ENCODE data around the gene KIF2C. TPM values are rescaled to one million over a fixed set of nuclear protein-coding genes. Genes with fewer than 3 reads are reported as not detected.

Gene KIF2C
- polyA plus RNA-seq, 2 of the 4 experiments (the other 2 are of a cell fraction) = 26.9 to 40.5 TPM

GRCh38 chr1:44743211-44743610 lies 3.6 kb downstream of the KIF2C start:
- no peak for DNase-seq (ENCODE audit: low read depth in 1 of 2, low spot score in 1 of 2)
- ChIA-PET CTCF (interaction anchor here (1.3 to 2.6 kb wide), 2 partner anchors 12 to 40 kb away, joined by 3 to 18 read pairs; partner anchors contain the start of gene RNU5D-1), POLR2A (interaction anchor here (1.7 kb wide), 1 partner anchor 32 kb away, joined by 8 read pairs; the partner anchor contains the start of gene RPS8)
- no peak for ATAC-seq
- FAIRE-seq = no peak
- TF ChIP-seq TFCP2L1 (CRISPR knock-in tag; IDR thresholded peaks at IDR 0.05) (no peak), EP300 (IDR thresholded peaks at IDR 0.05) (no peak), CEBPB (IDR thresholded peaks at IDR 0.05) (no peak), ZNF302 (CRISPR knock-in tag; IDR thresholded peaks at IDR 0.05) (no peak), POLR2A (IDR thresholded peaks at IDR 0.05; ENCODE audit: low read length) (no peak), E2F6 (IDR thresholded peaks at IDR 0.05; ENCODE audit: borderline replicate concordance, low read depth) (no peak), SREBF2 (IDR thresholded peaks at IDR 0.05) (no peak), PHF8 (IDR thresholded peaks at IDR 0.05; ENCODE audit: borderline replicate concordance, low read depth) (no peak), RAD21 (conservative IDR thresholded peaks at IDR 0.05 in 1 of 2, IDR thresholded peaks at IDR 0.05 in 1 of 2) (no peak), NFE2L2 (conservative IDR thresholded peaks at IDR 0.05; ENCODE audit: low read length) (no peak), RFX5 (IDR thresholded peaks at IDR 0.05) (no peak), ZSCAN20 (CRISPR knock-in tag; IDR thresholded peaks at IDR 0.05) (no peak), HES2 (IDR thresholded peaks at IDR 0.05) (no peak), RNF2 (IDR thresholded peaks at IDR 0.05; ENCODE audit: borderline replicate concordance, low read depth) (no peak), TP53 (CRISPR knock-in tag; IDR thresholded peaks at IDR 0.05) (no peak), HEYL (CRISPR knock-in tag; IDR thresholded peaks at IDR 0.05) (no peak)
- TF ChIP-seq, protein P1, sequence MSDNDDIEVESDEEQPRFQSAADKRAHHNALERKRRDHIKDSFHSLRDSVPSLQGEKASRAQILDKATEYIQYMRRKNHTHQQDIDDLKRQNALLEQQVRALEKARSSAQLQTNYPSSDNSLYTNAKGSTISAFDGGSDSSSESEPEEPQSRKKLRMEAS (IDR thresholded peaks at IDR 0.05) = no peak
- H3K4me3 ChIP-seq = no peak overlapping the region
- no peak overlapping the region for H3K27ac ChIP-seq
- H3K4me2 ChIP-seq = no peak overlapping the region
- no peaks in the 10 kb centered on the region for H3K9me3 ChIP-seq
- 0 out of 3 replicates have a peak, but pooled peaks cover 9% of the 10 kb centered on the region for H3K4me1 ChIP-seq
- 100% methylated on average over 1 of the region's 1 CpG for WGBS (ENCODE audit: missing lambda C conversion rate)

DNA sequence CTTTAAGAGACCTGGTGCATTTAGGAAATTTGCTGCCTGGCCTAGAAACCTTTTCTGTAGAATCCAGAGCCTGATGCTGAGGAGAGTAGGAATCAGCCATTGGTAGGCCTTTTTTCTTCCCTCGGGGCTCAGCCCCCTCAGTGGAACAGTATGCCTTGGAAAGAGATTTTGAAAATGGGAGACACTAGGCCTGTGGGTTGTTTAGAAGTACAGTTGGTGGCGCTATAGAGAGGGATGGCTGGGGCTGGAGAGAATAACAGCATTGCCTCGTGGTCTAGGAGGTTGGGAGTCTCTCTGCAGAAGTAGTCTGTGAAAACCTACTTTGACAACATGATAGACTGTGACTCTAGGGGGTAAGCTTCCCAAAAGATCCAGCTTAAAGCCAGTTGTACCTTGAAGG lies 8.2 kb downstream of the KIF2C start:
- WGBS (ENCODE audit: missing lambda C conversion rate) = 80% methylated on average over 3 of the region's 3 CpGs
- ATAC-seq (peak in 1 of 2 experiments; percentile 51; a peak in 2 of 6 replicates), DNase-seq (ENCODE audit: low read depth in 1 of 2, low spot score in 1 of 2) (no peak), FAIRE-seq (no peak)
- ChIA-PET POLR2A (interaction anchor here (0.6 kb wide), 1 partner anchor 30 kb away, joined by 3 read pairs; no protein-coding TSS in a partner anchor), CTCF (interaction anchor here (0.5 to 2.0 kb wide), 6 partner anchors 11 to 80 kb away, joined by 3 to 10 read pairs (median 3); partner anchors contain the start of genes PLK3 and RNU5D-1)
- no peak for TF ChIP-seq POLR2AphosphoS2 (conservative IDR thresholded peaks at IDR 0.05; ENCODE audit: low read length)
- TF ChIP-seq ESRRA (IDR thresholded peaks at IDR 0.05; ENCODE audit: borderline replicate concordance, low read length) = no peak
- TF ChIP-seq MYC (IDR thresholded peaks at IDR 0.05; ENCODE audit: borderline replicate concordance, low read length) = no peak
- no peak for TF ChIP-seq ZFP36 (IDR thresholded peaks at IDR 0.05; ENCODE audit: borderline replicate concordance, partially characterized antibody)
- TF ChIP-seq, protein P2, sequence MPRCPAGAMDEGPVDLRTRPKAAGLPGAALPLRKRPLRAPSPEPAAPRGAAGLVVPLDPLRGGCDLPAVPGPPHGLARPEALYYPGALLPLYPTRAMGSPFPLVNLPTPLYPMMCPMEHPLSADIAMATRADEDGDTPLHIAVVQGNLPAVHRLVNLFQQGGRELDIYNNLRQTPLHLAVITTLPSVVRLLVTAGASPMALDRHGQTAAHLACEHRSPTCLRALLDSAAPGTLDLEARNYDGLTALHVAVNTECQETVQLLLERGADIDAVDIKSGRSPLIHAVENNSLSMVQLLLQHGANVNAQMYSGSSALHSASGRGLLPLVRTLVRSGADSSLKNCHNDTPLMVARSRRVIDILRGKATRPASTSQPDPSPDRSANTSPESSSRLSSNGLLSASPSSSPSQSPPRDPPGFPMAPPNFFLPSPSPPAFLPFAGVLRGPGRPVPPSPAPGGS (IDR thresholded peaks at IDR 0.05) = no peak
- TF ChIP-seq FOSL2 (IDR thresholded peaks at IDR 0.05) = no peak
- TF ChIP-seq FOSL2 (CRISPR knock-in tag; IDR thresholded peaks at IDR 0.05) = no peak
- TF ChIP-seq POLR2A (IDR thresholded peaks at IDR 0.05; ENCODE audit: low read length) = no peak
- no peak for TF ChIP-seq GATA3 (IDR thresholded peaks at IDR 0.05; ENCODE audit: borderline replicate concordance)
- no peak for TF ChIP-seq EP300 (IDR thresholded peaks at IDR 0.05)
- no peak for TF ChIP-seq MAZ (IDR thresholded peaks at IDR 0.05; ENCODE audit: borderline replicate concordance, low read depth, low read length)
- no peak for TF ChIP-seq RAD21 (conservative IDR thresholded peaks at IDR 0.05 in 1 of 2, IDR thresholded peaks at IDR 0.05 in 1 of 2)
- TF ChIP-seq, protein P3, sequence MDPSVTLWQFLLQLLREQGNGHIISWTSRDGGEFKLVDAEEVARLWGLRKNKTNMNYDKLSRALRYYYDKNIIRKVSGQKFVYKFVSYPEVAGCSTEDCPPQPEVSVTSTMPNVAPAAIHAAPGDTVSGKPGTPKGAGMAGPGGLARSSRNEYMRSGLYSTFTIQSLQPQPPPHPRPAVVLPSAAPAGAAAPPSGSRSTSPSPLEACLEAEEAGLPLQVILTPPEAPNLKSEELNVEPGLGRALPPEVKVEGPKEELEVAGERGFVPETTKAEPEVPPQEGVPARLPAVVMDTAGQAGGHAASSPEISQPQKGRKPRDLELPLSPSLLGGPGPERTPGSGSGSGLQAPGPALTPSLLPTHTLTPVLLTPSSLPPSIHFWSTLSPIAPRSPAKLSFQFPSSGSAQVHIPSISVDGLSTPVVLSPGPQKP (IDR thresholded peaks at IDR 0.05; ENCODE audit: low read depth, low read length) = no peak
- no peak for TF ChIP-seq JUNB (IDR thresholded peaks at IDR 0.05)
- Histone ChIP-seq H3K27ac (no peak overlapping the region), H3K4me1 (no peaks in the 10 kb centered on the region), H3K4me3 (no peak overlapping the region), H3K4me2 (no peak overlapping the region), H3K9me3 (no peaks in the 10 kb centered on the region)
